AG08396 (cell line): ENCODE results near the gene RIPOR2.
"Not testable (repeated sequence)": the region's sequence is repeated elsewhere in the genome, so short reads cannot be mapped to it uniquely, and the experiment has no call there.

ENCODE experiments used
- DNase-seq: peaks from one replicate; pipeline ENCODE4 v3.0.0; 2012; ENCODE audit warnings: low spot score, mixed read lengths

Gene RIPOR2

DNA sequence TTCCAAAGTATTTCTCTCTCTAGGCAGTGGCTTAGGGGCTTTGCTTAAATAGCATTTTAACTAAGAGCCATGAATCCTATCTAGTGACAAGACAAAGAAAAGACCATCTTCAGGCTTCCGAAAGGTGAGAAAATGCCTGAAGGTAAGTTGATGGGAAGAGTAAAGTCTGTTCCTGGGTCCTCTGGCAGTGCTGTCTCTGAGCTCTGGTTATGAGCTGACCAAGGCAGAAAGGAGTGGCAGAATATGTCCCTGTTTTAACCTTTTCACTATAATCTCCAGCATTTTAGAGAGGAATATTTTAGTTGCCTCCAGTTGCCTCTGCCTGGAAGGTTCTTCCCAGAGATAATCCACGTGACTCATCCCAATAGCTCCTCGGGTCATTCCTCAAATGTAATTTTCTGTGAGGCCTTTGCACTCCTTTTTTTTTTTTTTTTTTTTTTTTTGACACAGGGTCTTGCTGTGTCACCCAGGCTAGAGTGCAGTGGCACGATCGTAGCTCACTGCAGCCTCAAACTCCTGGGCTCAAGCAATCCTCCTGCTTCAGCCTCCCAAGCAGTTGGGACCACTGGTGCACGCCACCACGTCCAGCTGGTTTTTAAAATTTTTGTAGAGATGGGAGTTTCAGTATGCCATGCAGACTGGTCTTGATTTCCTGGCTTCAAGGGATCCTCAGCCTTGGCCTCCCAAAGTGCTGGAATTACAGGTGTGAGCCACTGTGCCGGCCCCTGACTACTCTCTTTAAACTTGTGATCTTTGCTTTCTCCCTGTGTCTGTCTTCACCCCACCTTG is 133.3 kb downstream of the RIPOR2 start:
- no peak for DNase-seq

DNA sequence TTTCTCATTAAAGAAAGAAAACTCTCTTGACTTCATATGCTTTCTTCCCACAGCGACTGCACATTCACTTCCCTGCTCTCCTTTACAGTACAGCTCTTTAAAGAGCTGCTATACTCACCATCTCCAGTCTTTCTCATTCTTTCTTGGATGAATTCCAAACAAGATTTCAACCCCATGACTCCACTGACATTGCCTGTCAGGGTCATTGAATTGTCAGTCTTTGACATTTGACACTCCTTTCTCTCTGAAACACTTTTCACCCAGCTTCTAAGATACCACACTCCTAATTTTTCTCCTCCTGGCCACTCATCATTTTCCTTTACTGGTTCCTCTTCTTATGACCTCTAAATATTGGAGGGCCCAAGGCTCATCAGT is 136.2 kb downstream of the RIPOR2 start:
- no peak for DNase-seq

DNA sequence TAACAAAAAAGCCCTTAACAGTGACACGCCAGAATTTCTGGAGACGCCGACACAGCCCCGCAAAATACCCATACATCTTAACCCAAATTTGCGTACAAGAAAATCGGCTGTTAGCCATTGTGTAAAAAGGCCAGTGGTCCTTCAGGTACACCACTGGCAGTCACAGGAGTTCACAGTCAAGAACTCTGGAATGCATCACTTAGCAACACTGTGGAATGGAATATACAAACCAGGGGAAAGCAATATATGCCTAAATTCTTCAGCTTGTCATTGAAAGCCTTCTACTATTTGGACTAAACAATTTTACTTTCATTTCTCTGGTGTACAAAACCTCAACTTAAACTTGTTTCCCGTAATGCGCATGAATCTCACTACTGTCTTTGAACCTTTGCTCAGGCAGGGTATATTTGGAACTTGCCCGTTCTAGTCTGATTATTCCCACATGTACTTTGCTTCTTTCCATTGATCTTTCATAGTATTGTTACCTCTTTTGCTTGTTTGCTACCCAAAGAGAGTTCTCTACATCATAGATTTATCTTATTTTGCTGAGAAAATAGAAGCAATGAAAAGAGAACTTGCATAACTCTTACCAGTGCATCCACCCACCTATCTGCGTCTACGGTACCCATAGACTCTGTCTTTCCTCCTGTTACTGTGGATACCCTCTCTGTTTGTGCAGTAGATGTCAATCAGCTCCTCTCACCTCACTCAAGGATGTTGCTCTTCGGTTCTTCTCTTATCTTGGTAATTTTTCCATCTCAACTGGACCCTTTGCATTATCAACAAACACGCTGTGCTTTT is 136.8 kb downstream of the RIPOR2 start, which contains the start of gene ARMH2:
TSS of gene ARMH2 (minus strand) at position 178 of the 801 bp plus-strand sequence. CDS start at position 118, 60 bp downstream.
- DNase-seq: no peak

DNA sequence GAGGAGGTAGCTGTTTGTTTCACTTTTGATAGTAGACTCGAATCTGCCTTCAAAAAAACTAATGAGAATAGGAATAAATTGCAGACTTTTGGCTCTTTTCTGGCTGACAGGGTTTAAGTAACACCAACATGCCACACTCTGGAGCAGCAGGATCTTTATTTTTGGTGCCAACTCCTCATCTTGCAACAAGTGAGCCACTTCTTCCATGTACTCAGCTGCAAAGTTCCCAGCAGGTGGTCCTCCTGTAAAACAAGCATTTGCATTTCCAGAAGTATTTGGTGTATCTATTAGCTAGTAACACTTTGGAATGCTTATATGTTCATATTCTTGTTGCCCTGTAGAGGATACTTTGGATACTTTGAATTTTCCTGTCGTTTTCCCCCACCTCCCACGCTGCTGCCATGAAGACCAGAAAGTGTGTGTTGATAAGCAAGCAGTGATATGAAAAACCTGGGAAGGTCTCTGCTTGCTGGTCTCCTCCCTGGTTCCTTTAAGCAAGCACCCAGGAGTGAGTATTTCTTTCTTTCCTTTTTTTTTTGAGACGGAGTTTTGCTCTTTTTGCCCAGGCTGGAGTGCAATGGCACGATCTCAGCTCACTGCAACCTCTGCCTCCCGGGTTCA is 138.1 kb downstream of the RIPOR2 start:
- DNase-seq: no peak

DNA sequence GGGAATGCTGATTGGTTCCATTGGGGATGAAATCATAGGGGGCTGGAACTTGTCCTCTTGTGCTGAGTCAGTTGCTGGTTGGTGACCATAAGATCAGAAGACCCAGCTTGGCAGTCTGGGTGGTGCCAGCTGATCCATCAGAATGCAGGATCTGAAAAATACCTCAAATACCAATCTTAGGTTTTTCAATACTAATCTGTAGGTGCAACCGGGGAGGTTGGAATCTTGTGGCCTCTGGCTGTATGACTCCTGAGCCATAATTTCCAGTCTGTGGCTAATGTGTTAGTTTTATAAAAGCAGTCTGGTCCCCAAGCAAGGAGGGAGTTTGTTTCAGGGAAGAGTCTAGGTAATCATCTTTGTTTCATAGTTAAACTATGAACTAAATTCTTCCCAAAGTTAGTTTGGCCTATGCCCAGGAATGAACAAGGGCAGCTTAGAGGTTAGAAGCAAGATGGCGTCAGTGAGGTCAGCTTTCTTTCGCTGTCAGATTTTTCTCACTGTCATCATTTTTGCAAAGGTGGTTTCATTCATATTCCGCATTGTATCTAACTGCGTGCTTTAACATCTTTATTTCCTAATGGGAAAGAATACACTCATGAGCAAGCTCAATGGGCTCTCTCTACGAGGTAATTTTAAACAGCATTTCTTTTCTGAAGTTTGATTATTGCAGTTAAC is 139.0 kb downstream of the RIPOR2 start:
- DNase-seq: no peak

DNA sequence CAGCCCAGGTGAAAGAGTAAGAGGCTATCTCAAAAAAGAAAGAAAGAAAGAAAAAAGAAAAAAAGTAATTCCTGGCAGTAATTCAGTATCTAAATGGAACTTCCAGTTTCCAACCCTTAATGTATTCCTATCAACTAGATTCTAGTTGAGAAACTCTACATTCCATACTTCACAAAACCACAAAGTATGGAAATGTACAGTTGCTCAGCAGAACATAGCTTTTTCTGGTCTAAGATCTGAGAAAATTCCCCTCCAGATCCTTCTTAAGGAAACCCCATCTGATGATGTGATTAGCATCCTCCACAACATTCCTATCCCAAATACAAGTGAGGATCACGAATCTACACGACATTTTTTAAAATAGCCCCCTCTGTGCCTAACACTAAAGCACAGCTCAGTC is 140.7 kb downstream of the RIPOR2 start:
- DNase-seq: no peak

DNA sequence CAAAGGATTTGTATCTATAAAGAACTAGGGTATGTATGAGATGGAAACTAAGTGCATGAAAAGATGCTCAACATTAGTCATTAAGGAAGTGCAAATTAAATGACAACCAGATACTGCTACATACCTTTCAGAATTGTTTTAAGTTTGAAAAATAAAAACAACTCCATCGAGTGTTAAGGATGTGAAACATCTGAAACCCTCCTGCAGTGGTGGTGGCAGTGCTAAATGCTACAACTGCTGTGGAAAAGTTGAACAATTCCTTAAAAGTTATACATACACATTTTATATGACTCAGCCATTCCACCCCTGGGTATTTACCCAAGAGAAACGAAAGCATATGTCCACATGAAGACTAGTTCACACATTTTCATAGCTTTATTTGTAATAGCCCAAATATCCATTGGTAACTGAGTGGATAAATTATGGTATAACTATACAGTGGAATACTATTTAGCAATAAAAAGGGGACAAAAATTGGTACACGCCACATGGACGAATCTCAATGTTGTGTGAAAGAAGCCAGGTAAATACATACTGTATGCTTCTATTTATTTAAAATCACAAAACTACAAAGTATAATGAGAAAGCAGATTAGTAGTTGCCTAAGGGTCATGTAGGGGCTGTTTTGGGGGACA is 147.6 kb downstream of the RIPOR2 start:
- no peak for DNase-seq

DNA sequence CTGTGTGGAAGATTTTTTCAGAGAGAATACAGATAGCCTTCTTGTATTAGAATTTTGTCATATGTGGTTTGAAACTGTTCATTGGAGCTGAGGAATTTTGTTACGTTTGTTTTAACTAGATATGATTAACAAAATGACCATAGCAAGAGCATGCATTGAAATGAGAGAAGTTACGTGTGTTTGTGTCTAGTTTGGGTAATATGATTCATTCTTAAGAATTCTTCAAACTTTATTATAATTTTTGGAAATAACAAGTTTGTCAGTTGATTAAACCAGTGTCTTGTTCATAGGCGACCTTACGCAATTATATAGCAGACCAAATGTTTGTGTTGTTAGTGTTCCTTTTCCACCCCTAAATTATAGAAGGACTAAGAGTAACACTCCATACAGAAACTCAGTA is 155.6 kb downstream of the RIPOR2 start:
- no peak for DNase-seq

DNA sequence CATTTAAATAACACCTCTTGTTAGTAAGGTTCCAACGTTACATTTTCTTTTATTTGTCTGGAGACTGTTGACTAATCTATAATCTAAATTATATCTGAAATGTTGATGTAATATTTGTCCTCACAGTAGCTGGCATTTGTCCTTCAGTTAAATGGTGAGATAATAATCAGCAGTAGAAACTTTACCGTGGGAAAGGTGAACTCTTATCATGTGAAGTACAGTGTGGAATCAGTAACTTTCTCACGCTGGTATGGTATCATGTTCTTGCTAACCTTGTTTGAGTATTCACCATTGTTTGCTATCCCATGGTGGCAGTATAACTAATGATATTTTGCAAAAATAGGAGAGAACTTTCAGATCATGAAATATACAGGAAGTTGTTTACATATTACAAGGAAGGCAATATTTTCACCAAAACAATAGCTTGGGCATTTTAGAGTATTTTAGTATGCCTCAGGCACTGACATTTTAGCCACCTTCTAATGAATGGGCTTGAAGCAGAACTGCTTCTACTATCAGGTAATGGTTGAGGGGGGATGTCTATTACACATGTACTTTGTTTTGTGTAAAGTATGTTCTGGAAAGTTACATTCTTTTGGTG is 156.2 kb downstream of the RIPOR2 start:
- no peak for DNase-seq

DNA sequence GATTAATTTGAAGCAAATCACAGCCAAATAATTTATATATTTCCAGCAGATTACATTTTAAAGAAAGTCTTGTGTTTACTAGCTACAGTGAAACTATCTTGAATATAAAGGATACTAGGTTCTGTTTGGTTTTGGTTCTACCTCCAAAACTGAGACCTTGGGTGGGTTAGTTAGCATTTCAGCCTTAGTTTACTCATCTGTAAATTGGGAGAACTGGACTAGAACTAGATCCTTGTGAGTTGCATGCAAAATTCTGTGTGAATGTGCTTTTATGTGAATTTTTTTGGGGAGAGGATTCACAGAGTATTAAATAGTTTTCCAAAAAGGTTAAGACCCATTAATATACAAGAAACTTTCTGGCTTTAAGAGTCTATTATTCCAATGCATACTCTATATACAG is 156.9 kb downstream of the RIPOR2 start:
- no peak for DNase-seq

DNA sequence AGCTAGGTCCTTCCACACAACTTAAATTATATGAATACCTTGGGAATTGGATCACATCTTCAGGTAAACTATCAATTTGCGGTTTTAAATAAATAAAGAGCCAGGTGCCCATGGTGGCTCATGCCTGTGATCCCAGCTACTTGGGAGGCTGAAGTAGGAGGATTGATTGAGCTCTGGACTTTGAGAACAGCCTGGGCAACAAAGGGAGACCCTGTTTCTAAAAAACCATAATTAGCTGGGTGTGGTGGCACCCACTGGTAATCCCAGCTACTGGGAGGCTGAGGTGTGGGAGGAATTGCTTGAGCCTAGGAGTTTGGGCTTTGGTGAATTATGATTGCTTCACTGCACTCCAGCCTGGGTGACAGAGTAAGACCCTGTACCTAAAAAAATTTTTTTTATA is 157.6 kb downstream of the RIPOR2 start:
- DNase-seq: no peak

DNA sequence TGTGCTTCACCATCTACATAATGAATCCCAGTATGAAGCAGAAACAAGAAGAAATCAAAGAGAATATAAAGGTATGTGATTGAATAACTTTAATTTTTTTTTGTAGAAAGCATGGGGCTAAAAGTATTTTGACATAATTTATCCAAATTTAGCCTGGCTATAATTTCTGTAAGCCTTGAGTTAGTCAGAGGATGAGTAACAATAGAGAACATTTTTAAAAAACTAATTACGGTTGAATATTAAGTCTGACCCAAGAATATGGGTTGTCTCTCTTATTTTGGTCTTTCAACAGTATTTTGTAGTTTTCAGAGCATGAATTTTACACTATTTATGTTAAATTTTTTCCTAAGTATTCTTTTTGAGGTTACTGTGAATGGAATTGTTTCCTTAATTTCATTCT is 158.5 kb downstream of the RIPOR2 start:
- no peak for DNase-seq

DNA sequence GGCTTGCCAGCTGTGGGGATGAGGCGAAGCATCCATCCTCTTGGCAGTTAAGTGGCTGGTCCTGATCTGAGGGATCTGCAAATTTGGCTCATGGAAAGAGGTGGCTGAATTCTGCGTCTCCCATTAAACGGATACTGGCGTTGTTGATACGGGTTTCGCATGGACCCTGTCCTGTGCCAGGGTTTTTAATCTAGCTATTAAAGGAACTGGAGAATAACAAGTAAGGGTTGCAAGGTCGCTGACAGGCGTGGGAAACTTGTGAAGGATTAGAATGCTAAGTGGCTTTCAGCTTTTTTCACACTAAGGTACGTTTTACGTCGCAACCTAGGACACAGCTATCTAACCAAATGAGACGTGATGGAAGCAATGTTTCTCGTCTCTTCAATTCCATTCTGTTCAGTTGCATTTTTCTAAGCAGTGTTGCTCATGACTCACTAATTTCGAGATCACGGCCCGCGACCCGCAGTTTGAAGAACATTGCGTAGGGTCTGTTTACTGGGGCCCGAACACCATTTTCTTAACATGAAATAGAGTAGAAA is 160.2 kb downstream of the RIPOR2 start:
- DNase-seq: peak; percentile 39

DNA sequence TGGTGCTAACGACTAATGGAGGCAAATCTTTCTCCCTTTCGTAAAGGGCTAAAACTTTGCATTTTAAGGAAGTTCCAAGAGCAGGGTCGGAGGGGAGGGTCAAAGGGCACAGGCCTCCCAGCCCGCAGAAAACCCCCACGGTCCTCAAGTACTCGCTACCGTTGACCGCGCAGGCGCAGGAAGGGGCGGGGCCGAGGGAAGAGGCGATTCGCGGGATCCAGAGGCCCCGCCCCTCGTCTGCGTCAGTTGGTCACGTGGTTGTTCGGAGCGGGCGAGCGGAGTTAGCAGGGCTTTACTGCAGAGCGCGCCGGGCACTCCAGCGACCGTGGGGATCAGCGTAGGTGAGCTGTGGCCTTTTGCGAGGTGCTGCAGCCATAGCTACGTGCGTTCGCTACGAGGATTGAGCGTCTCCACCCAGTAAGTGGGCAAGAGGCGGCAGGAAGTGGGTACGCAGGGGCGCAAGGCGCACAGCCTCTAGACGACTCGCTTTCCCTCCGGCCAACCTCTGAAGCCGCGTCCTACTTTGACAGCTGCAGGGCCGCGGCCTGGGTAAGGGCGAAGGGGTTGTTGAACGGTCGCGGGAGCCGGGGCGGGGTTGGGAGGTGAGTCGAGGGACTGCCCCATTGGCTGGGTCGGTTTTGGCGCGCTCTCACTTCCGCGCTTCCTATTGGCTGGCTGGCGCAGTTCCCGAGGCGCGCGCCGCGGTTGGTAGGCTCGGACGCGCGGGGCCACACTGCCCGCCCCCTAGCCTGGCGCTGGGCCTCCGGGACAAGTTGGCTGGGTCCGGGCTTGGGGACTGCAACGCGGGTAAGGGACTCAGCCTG is 160.9 kb downstream of the RIPOR2 start, which contains the start of gene GMNN:
TSS of gene GMNN (plus strand) at position 242 of the 824 bp plus-strand sequence. CDS start 2,310 bp downstream, outside the sequence.
- DNase-seq: peak; percentile 96

DNA sequence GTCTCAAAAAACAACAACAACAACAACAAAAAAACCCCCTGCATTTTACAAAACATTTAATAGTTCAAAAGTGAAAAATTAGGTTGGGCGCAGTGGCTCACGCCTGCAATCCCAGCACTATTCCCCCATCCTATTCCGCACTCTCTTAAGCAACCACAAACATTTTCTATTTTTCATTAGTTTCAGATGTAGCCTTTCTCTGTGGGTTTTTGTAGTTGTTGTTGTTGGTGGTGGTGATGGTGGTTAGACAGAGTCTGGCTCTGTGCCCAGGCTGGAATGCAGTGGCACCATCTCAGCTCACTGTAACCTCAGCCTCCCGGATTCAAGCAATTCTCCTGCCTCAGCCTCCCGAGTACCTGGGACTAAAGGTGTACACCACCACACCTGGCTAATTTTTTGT is 167.4 kb downstream of the RIPOR2 start:
- no peak for DNase-seq

DNA sequence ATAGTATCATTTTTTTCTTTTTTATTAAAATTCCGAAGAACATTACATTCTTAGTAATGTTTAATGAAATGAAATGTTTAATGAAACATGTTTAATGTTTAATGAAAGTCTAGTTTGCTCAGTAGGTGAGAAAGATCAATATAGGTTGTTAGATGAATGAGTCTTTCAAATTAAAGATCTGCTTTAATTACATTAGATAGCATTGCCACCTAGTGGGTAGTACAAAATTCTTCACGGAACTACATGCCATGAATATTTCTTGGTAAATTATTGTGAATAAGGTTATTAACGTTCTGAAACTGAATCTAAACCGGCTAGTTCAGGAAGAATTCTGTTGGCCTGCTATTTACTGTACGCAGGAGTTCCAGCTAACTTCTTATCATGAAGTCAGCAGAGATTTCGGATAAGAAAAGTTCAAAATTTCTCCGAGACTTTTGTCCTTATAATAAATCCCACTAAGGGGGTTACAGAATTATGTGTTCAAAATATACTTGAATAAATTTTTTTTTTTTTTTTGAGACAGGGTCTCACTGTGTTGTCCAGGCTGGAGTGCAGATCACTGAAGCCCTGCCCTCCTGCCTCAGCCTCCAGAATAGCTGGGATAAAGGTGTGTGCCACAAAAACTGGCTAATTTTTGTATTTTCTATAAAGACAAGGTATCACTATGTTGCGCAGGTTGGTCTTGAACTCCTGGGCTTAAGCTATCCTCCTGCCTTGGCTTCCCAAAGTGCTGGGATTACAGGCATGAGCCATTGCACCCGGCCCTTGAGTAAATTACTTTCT is 168.9 kb downstream of the RIPOR2 start:
- DNase-seq: peak; percentile 69

DNA sequence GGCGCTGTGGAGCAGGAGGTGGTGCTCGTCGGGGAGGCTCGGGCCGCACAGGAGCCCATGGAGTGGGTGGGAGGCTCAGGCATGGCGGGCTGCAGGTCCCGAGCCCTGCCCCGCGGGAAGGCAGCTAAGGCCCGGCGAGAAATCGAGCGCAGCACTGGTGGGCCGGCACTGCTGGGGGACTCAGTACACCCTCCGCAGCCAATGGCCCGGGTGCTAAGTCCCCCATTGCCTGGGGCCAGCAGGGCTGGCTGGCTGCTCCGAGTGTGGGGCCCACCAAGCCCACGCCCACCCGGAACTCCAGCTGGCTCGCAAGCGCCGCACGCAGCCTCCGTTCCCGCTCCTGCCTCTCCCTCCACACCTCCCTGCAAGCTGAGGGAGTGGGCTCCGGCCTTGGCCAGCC is 169.8 kb downstream of the RIPOR2 start:
- DNase-seq: not testable (repeated sequence)

DNA sequence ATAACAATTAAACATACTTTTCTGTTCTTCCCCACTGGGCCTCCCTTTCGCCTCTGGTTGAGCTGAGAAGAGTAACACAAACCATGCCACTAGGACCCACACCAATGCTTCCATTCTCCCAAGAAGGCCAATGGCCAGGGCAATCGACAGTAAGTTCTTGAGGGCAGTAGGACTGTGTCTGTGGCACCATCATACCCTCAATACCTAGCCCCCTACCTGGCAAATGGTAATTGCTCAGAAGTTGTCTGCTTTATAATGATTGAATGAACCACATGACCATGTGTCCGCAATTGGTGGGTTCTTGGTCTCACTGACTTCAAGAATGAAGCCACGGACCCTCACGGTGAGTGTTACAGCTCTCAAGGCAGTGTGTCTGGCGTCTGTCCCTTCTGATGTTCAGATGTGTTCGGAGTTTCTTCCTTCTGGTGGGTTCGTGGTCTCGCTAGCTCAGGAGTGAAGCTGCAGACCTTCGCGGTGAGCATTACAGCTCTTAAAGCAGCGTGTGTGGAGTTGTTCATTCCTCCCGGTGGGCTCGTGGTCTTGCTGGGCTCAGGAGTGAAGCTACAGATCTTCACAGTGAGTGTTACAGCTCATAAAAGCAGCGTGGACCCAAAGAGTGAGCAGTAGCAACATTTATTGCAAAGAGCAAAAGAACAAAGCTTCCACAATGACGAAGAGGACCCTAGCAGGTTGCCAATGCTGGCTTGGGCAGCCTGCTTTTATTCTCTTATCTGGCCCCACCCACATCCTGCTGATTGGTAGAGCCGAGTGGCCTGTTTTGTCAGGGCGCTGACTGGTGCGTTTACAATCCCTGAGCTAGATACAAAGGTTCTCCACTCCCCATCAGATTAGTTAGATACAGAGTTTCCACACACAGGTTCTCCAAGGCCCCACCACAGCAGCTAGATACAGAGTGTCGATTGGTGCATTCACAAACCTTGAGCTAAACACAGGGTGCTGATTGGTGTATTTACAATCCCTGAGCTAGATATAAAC is 170.6 kb downstream of the RIPOR2 start:
- not testable (repeated sequence) for DNase-seq
